Bronchus fibroblast of lung (primary cell): Measurements from ENCODE around the gene PRRT1B. TPM values are rescaled to one million over a fixed set of nuclear protein-coding genes. Genes with fewer than 3 reads are reported as not detected.

ENCODE experiments used
- total RNA-seq: library from RNA; depleted of rRNA; stranded (reverse); fragments of >200 nt; gene quantifications from 2 replicates; pipeline ENCODE4 v1.2.3, GENCODE V29; 2015

PRRT1B gene
- total RNA-seq: not detected in 2 replicates

GRCh38 chr9:131545003-131545785, at the start of gene PRRT1B:
Gene PRRT1B (plus strand): TSS chr9:131545523. CDS start chr9:131545616, 93 bp downstream.

GRCh38 chr9:131502781-131503625, 42.3 kb upstream of the PRRT1B start, which contains the start of gene POMT1:
Gene POMT1 (plus strand): TSS chr9:131502918. CDS start chr9:131504219, 1,301 bp downstream.

GRCh38 chr9:131530920-131531832, 14.1 kb upstream of the PRRT1B start, which contains the start of gene UCK1:
Gene UCK1 (minus strand): TSS chr9:131531263. CDS start chr9:131531174, 89 bp downstream.

Other genes with a start within 250 kb of the PRRT1B start
- 57.8 and 66.2 TPM in 2 replicates for gene PRRC2B, start 151.4 kb upstream of the PRRT1B start, total RNA-seq
- gene POMT1, start 42.6 kb upstream of the PRRT1B start, total RNA-seq: 16.1 and 23.2 TPM in 2 replicates
- gene UCK1, start 14.3 kb upstream of the PRRT1B start, total RNA-seq: 25.0 and 25.4 TPM in 2 replicates
- gene RAPGEF1, start 194.6 kb downstream of the PRRT1B start, total RNA-seq: 14.5 and 18.0 TPM in 2 replicates